Right renal pelvis (tissue), 4 donors: ENCODE measurements around the gene STX4. TPM values are rescaled to one million over a fixed set of nuclear protein-coding genes. Genes with fewer than 3 reads are reported as not detected.

Source experiments
- DNase-seq, 4 donors: peaks; one replicate each; pipeline ENCODE4 v3.0.0-alpha.2; 2013; ENCODE audit warnings: low read depth in 4 of 4, low spot score in 3 of 4, missing footprints in 1 of 4
- polyA plus RNA-seq, 4 donors: library from polyadenylated mRNA; unstranded; fragments of 120-200 nt; gene quantifications; one replicate each; pipeline ENCODE4 v1.2.1, GENCODE V29; 2013; ENCODE audit not compliant: insufficient read length in 4 of 4

Gene STX4
- polyA plus RNA-seq, 4 donors, result 31.8 to 41.9 (median 35.2) TPM

DNA sequence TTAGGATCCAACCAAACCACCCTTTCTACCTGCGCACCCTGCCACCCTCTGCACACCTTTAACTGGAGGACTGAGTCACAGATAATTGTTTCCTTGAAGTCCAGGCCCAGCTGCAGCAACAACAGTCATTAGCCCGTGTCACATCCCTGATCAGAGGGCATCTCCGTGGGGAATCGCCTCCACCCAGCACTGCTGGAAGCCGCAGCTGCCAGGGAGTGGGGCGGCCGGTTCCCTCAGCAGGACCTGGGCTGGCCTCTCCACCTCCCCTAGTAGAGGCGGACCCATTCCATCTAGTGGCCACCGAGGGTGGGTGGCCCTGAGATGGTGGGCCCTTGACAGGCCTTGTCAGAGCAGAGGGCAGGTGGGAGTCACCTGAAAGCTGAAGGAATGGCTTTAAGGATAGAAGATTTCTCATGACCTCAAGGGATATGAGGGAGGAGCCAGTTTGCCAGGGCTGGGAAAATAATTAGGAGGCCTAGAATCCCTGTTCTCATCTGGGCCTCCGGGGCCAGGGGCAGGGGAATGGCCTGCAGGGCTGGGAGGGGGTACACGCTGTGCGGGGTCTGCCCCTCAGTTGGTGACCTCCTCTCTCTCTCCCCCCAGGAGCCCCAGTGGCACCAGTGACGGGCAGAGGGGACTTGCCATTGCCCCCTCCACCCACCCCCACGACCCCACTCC, 49.1 kb downstream of the STX4 start:
- DNase-seq, result no peak

- DNase-seq, result no peak
These were observed 49.7 kb downstream of the STX4 start for GRCh38 chr16:31083081-31083480.

GRCh38 chr16:31083556-31083955, 50.2 kb downstream of the STX4 start:
- DNase-seq, result no peak

- no peak for DNase-seq
These were observed 50.6 kb downstream of the STX4 start for GRCh38 chr16:31083981-31084380.

DNA sequence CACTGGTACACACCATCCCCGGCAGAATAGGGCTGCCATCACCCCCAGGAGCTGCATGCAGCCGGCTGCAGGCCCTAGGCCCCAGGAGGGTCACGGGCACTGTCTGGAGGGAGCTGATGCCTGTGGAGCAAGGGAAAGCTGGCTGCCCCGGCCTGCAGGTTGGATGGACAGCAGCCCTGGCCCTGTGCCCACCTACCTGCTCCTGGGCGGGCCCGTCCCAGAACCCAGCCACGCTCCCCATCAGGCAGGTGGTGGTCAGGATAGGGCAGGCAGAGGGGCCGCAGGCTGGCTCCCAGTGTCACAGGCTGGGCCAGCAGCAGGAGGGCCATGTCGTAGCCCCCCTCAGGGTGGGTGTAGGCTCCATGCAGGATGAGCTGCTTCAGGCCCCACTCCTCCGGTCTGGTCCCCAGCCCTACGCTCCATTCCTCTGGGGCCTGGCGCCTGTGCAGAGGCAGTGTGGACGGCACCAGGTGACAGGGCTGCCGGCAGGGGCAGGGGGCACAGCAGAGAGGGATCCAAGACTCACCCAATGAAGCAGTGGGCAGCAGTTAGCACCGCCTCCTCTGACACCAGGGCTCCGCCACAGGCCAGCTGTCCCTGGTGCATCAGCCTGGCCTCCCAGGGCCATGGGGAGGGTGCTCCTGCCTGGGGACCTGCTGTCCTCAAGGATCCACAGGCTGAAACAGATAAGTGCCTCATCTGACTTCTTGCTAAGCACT, 51.4 kb downstream of the STX4 start:
- DNase-seq, result no peak

DNA sequence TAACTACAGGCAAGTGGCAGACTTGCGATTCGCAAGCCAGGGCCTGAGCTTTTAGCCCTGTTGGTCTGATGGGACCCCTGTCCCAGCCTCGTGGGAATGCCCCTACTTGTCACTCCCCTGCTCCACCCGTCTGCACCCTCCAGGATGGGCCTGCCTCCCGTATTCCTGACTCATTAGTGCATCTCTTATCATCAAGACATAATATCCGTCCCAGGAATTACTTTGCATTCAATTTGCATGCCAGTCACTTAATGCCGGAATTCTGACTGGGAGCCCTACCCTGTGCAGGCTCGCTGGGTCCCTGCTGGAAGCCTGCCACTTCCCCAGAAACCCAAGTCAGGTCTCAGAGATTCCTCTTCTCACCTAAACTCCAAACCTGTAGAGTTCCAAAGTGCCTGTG, 52.1 kb downstream of the STX4 start:
- no peak for DNase-seq

- no peak for DNase-seq
These were observed 52.7 kb downstream of the STX4 start for GRCh38 chr16:31085873-31086628.

DNA sequence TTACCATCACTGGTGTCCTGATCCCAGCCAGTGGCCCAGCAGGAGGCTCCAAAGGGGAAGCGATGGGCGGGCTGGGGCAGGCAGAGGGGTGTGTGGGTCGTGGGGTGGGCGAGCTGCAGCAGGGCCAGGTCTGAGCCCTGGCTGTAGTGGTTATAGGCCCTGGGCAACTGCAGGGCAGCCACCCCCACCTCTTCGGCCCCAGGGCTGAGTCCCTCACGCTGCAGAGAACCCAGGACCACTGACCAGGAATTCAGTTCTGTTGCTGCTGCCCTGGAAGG, 53.2 kb downstream of the STX4 start:
- no peak for DNase-seq

DNA sequence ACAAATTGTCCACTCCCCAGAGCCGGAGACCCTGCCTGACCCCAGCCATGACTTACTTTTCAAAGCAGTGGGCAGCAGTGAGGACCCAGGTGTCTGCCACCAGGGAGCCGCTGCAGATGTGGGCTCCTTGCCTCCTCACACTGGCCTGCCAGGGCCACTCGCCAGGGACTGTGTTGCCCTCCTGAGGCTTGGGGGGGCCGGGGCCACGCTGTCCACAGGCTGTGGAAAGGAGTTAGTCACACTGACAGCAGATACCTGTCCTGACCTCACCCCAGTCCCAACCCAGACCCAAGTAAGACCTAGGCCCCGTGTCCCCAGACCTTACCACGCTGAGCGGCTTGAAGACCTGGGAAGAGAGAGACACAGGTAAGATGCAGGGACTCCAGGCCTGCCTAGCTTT, 54.1 kb downstream of the STX4 start:
- no peak for DNase-seq

DNA sequence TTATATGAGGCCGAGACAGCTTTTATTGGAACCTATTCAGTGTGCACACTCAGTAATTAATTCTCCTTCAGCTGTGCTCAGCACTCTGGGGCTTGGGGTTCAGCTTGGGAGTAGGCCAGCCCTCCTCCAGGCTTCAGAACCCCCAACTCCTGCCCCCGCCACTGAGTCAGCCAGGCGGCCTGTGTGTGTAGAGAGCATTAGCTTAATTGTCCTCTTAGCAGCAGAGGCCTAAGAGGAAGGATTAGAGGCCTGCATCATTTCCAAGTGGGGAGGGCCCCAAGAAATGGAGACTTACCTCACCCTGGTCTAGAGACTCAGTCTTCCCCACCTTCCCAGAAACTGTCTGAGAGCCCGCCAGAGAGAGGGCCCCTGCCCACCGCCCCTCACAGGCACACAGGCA, 54.6 kb downstream of the STX4 start:
- no peak for DNase-seq

DNA sequence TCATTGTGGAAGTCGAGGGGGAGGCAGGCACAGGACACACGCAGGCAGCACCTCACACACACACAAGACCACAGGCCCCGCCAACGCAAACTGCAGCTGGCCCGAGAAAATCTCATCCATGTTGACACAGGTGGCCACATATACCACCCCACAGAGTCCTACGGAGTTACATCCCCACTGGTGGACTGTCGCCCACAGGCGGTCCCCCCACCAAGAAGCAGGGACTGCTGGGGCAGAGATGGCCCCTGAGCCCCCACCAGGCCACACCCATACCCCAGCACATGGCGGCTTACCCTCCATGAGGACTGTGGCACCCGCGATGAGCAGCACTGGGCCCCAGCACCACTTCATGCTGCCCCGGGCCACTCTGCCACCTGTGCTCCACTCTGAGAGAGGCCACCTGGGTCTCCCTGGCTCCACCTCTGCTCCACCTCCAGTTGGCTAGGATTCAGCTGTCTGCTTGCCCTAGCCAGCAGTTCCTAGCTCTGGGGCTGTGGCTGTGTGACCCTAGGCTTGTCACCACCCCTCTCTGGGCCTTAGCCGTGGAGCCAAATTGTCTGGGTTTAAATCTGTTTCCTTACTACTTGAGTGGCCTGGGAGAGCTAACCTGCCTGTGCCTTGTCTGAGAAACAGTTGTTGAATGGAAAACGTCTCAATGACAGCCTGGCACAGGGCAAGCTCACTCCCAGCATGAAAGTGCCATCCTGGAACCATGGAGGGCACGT, 55.3 kb downstream of the STX4 start, which contains the start of gene PRSS53:
TSS of gene PRSS53 (minus strand) at position 485 of the 725 bp plus-strand sequence. CDS start at position 351, 134 bp downstream.
- DNase-seq, result no peak

DNA sequence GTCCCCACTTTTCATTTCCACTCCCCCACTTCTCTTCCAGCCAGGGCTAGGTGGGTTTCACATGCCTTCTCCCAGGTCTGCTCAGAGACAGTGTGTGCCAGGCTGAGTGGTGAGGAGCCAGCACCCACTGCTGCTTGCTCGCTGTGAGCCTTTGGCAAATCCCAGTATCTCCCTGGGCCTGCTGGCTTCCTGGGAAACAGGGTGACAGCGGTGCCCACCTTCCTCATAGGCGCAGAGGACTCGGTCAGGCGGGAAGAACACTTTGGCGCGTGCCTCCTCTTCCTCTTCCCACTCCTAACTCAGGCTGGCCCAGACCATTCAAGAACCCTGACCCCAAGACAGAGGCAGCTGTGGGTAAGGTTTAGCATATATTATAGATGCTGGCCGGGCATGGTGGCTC, 55.8 kb downstream of the STX4 start:
- DNase-seq, result no peak

Other genes with a start within 250 kb of the STX4 start
- gene ZNF629, start 246.4 kb upstream of the STX4 start, polyA plus RNA-seq, result 10 to 100 TPM; 27.2 to 28.7 (median 27.8) TPM
- gene BCL7C, start 139.5 kb upstream of the STX4 start, polyA plus RNA-seq, result 10 to 100 TPM; 39.5 to 50.6 (median 42.1) TPM
- 1 to 10 TPM; 6.6 to 7.5 (median 7.3) TPM for gene CTF1, start 136.9 kb upstream of the STX4 start, polyA plus RNA-seq
- 10 to 100 TPM; 18.4 to 33.3 (median 23.6) TPM for gene FBXL19, start 110.0 kb upstream of the STX4 start, polyA plus RNA-seq
- 10 to 100 TPM; 18.9 to 24.1 (median 20.3) TPM for gene ORAI3, start 84.5 kb upstream of the STX4 start, polyA plus RNA-seq
- 10 to 100 TPM; 15.9 to 19.2 (median 16.4) TPM for gene SETD1A, start 75.8 kb upstream of the STX4 start, polyA plus RNA-seq
- 10 to 100 TPM in 1 of 4 donors, 1 to 10 TPM in 3; 9.4 to 10.1 (median 9.7) TPM for gene HSD3B7, start 48.4 kb upstream of the STX4 start, polyA plus RNA-seq
- 1 to 10 TPM in 3 of 4 donors, under 1 TPM in 1; 0.73 to 2.1 (median 1.2) TPM for gene STX1B, start 22.9 kb upstream of the STX4 start, polyA plus RNA-seq
- gene ZNF668, start 40.7 kb downstream of the STX4 start, polyA plus RNA-seq, result 1 to 10 TPM; 3.9 to 7.6 (median 4.5) TPM
- gene ZNF646, start 40.9 kb downstream of the STX4 start, polyA plus RNA-seq, result 10 to 100 TPM; 11.2 to 14.5 (median 13.0) TPM
- gene PRSS53, start 55.4 kb downstream of the STX4 start, polyA plus RNA-seq, result 1 to 10 TPM; 1.1 to 1.4 (median 1.2) TPM
- gene VKORC1, start 61.2 kb downstream of the STX4 start, polyA plus RNA-seq, result 10 to 100 TPM; 64.9 to 90.5 (median 71.9) TPM
- 10 to 100 TPM; 32.9 to 50.8 (median 35.8) TPM for gene BCKDK, start 74.8 kb downstream of the STX4 start, polyA plus RNA-seq
- 10 to 100 TPM; 63.3 to 68.3 (median 67.3) TPM for gene KAT8, start 84.1 kb downstream of the STX4 start, polyA plus RNA-seq
- 10 to 100 TPM; 58.9 to 87.4 (median 63.5) TPM for gene PRSS8, start 102.2 kb downstream of the STX4 start, polyA plus RNA-seq
- gene PRSS36, start 116.5 kb downstream of the STX4 start, polyA plus RNA-seq, result 1 to 10 TPM; 1.2 to 1.8 (median 1.6) TPM
- gene FUS, start 146.6 kb downstream of the STX4 start, polyA plus RNA-seq, result 100 to 1,000 TPM; 601 to 671 (median 647) TPM
- 10 to 100 TPM in 3 of 4 donors, 1 to 10 TPM in 1; 9.1 to 13.4 (median 10.9) TPM for gene PYCARD, start 169.2 kb downstream of the STX4 start, polyA plus RNA-seq
- under 1 TPM; 0.08 to 0.17 (median 0.11) TPM for gene TRIM72, start 180.6 kb downstream of the STX4 start, polyA plus RNA-seq
- gene PYDC1, start 183.6 kb downstream of the STX4 start, polyA plus RNA-seq, result not detected
- 1 to 10 TPM; 1.4 to 2.6 (median 1.8) TPM for gene ITGAM, start 226.4 kb downstream of the STX4 start, polyA plus RNA-seq